Measurements from ENCODE around the gene B4GALT2.

B4GALT2 gene

GRCh38 chr1:43994071-43994470 lies 15.1 kb downstream of the B4GALT2 start:
- in situ Hi-C loops (cut with HindIII; ENCODE audit: low pct_ligation_motif_present, low pct_unique_long_range_greater_than_20kb, low sequenced_read_pairs), result no loop called here
- no peak for DNase-seq

- peak; percentile 36 for DNase-seq
- in situ Hi-C loops (cut with HindIII; ENCODE audit: low pct_ligation_motif_present, low pct_unique_long_range_greater_than_20kb, low sequenced_read_pairs), result no loop called here
These were observed 16.1 kb downstream of the B4GALT2 start for GRCh38 chr1:43994794-43995790.

DNA sequence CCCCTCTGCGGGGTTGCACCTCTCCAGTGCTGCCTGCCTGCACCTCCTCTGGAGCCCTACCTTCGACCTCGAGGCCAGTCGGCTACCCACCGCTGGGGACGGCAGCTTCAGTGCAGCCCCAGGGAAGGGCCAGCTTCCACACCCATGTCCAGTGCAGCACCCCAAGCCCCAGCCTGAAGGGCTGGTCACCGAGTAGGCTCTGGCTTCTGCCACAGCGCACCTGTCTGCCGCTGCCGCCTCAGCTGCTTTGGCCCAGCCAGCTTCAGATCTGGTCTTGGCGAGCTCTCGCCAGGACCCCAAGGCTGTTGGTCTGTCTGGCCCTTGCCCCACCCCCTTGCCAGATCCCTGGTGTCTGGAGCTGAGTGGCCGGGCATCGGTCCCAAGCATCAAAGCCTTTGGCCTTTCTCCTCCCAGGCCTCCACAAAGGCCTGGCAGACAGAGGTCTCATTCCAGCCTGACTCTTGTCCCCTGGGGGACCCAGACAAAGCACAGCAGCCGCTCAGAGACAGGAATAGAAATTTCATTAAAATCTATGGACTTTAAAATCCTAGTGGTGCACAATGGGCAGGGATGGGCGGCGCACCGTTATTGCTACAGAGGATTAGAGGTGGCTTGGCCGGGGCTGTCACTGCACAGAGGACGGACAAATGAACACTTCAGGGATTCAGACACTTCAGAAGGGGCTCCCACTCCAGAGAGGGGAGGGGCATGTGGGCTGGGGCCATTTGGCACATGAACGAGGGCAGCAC lies 17.1 kb downstream of the B4GALT2 start:
- in situ Hi-C loops (cut with HindIII; ENCODE audit: low pct_ligation_motif_present, low pct_unique_long_range_greater_than_20kb, low sequenced_read_pairs), result no loop called here
- DNase-seq, result no peak

DNA sequence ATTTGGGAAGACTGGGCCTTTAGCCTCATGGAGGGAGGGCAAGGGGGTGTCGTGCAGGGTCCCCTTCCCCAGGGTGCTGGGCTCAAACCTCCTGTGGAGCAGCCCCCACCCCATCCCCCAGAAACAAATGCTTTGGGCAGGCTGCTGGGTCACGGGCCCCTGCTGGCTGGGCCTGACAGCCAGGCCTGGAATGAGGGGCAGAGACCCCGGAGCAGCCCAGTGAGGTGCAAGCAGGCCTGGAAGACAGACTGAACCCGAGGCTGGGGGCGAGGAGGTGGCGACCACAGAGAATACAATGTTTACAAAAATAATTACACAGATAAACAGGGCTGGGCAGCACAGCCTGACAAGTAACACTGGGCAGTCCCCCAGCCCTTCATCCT lies 17.7 kb downstream of the B4GALT2 start:
- in situ Hi-C loops (cut with HindIII; ENCODE audit: low pct_ligation_motif_present, low pct_unique_long_range_greater_than_20kb, low sequenced_read_pairs), result no loop called here

DNA sequence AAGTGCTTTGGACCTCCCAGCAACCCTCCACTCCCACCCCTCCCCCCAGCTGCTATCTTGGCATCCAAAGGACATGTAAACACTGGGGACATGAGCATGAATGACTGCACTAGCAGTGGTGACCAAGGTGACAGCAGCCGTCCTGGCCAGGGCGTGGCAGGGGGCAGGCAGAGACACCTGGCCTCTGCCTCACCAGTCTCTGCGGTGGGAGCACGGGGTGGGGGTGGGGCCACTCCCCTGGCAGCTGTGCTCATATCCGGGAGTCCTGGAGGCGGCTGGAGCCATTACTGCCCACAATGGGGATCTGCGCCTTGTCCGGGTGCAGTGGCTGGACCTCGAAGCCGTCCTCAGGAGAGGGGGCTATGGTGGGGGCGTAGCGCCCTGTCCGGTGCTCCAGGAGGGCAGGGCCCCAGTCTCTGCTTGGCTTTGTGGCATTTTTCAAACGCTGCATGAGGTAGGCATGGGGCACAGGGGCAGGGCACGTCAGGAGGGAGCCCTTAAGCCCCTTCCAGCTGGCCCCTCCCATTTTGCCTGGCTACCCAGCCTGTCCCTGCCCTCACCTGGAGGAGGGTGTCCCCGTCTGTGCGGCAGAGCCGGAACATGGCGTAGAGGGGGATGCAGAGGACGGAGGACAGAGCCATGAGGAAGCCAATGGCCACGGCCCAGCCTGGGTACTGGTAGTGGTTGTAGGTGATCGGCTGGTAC lies 18.4 kb downstream of the B4GALT2 start:
- in situ Hi-C loops (cut with HindIII; ENCODE audit: low pct_ligation_motif_present, low pct_unique_long_range_greater_than_20kb, low sequenced_read_pairs), result no loop called here

More for the DNA sequence above, 17.7 kb downstream of the B4GALT2 start:
- no peak for DNase-seq

DNA sequence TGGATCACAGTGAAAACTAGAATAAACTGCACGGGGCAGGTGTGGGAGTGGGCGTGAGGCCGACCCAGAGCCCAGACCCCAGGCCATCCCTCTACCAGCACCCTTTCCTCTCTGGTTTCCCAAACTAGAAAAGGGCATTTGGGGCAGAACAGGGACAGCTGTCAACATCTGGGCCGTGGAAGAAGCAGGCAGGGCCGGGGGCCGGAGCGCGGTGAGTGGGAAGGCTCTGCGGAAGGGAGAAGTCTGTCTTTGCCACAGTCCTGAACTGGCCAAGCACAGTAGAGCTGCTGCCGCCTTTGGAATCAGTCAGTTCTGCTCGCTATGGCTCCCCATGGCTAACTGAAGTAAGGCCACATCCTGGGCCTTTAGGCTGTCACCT lies 19.0 kb downstream of the B4GALT2 start:
- DNase-seq, result no peak
- in situ Hi-C loops (cut with HindIII; ENCODE audit: low pct_ligation_motif_present, low pct_unique_long_range_greater_than_20kb, low sequenced_read_pairs), result no loop called here

More for the DNA sequence above, 18.4 kb downstream of the B4GALT2 start:
- no peak for DNase-seq

GRCh38 chr1:43999455-43999854 lies 20.4 kb downstream of the B4GALT2 start:
- DNase-seq, result no peak
- in situ Hi-C loops (cut with HindIII; ENCODE audit: low pct_ligation_motif_present, low pct_unique_long_range_greater_than_20kb, low sequenced_read_pairs), result no loop called here

GRCh38 chr1:44000122-44000665 lies 21.2 kb downstream of the B4GALT2 start:
- in situ Hi-C loops (cut with HindIII; ENCODE audit: low pct_ligation_motif_present, low pct_unique_long_range_greater_than_20kb, low sequenced_read_pairs), result no loop called here
- DNase-seq, result no peak

DNA sequence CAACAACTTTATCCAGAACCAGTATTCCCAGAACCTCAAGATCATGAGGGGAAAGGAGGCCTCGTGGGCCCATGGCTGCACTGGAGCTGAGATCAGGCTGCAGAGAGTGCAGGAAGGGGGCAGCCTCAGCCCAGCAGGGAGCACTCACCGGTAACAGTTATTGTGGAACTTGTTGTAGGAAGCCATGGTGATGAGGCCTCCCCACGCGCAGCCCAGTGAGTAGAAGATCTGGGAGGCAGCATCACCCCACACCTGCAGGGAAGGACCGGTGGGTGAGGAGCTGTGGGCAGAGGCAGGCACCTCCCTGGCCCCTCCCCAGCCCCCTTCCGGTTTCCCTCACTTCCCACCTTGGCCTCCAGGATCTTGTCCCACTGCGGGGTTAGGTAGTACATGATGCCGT lies 23.2 kb downstream of the B4GALT2 start:
- in situ Hi-C loops (cut with HindIII; ENCODE audit: low pct_ligation_motif_present, low pct_unique_long_range_greater_than_20kb, low sequenced_read_pairs), result no loop called here
- DNase-seq, result no peak

DNA sequence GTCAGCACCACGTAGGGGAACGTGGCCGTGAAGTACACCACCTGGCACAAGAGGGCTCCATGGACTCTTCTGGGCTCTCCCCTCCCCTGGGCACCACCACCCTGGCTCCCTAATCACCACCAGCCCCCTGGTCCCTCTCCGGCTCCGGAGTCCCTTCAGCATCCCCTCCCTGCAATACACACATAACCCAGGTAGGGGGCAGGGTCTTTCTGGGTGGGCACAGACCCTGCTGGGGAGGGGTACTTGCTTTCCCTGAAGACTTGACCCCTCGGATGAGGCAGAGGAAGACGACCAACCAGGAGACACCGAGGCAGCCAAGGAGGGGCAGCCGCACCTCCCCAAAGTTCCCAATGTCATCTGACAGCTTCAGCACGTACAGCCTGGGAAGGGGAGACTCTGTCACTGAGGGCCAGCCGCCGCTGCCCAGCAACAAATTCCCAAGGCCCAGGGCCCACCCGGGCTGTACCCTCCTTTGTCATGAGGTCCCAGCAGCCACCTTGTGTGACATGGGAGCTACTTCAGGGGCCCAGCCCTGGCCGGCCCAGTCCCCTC lies 23.7 kb downstream of the B4GALT2 start:
- in situ Hi-C loops (cut with HindIII; ENCODE audit: low pct_ligation_motif_present, low pct_unique_long_range_greater_than_20kb, low sequenced_read_pairs), result no loop called here
- DNase-seq, result no peak

DNA sequence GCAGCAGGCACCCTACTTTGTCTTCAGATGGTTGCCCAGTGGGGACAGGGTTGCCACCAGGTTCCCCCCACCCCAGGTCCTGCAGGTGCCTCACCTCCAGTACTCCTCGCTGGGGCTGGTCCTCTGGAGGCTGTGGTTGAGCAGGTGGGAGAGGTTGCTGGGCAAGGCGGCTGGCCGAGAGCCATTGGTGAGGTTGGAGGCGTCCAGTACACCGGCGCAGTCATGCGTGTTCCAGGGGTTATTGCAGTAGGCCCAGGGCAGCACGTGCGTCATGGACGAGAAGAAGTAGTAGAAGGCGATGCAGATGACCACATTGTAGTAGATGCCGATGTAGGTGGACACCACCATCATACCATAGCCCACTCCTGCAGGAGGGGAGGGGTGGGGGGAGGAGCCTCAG lies 29.2 kb downstream of the B4GALT2 start:
- in situ Hi-C loops (cut with HindIII; ENCODE audit: low pct_ligation_motif_present, low pct_unique_long_range_greater_than_20kb, low sequenced_read_pairs), result no loop called here
- no peak for DNase-seq

DNA sequence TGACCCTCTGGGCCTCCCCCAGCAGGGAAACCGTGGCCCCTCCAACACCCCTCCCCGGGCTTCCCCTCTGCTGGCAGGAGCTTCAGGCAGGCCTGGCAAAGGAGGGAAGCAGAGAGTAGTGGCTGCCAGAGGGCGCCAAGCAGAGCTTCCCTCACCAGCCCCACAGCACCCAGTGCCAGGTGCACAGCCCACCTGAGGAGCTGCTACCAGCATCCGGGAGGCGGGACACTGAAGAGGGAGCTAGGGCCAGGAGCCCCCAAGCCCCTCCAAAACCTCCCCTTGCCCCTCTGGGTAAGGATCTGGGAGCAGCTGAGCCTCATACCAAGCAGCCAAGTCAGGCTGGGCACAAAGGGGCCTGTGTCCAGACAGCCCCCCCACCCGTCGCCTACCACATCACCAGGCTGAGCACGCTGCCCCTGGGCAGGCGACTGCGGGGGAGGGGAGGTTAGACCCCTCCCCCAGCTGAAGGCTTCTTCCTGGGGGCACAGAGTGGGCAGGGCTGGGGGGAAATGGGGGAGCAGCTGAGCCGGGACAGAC lies 32.0 kb downstream of the B4GALT2 start:
- no peak for DNase-seq
- in situ Hi-C loops (cut with HindIII; ENCODE audit: low pct_ligation_motif_present, low pct_unique_long_range_greater_than_20kb, low sequenced_read_pairs), result no loop called here

- no peak for DNase-seq
- in situ Hi-C loops (cut with HindIII; ENCODE audit: low pct_ligation_motif_present, low pct_unique_long_range_greater_than_20kb, low sequenced_read_pairs), result no loop called here
These were observed 33.4 kb downstream of the B4GALT2 start for GRCh38 chr1:44012404-44012803.

DNA sequence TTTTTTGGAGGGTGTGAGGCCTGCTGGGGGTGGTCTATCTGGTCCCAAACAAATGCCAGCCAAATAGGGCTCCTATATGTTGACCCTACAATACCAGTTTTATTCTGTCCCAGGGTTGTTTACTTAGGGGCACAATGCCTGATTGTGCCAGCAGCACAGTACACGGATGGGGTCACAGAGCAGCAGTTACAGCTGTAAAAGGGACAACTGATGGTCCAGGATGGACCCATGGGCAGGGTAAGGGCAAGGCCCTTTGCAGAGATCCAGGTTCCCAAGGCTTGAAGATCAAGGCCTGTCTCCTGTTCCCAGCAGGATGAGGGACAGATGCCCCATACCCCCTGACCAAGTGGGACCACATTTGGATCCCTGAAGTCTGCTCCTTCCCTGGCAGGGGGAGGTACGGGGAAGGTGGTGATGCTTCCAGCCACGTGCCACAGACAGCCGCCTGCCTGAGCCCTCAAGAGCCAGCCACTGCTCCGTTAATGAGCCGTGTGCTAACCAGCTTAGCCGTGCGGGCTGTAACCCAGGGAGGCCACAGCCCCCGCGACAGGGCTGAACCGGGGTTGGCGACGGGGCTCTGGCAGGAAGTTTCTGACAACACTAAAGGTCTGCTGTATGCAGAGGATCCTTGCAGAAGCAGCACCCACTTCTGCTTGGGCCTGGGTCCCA lies 34.1 kb downstream of the B4GALT2 start:
- no peak for DNase-seq
- in situ Hi-C loops (cut with HindIII; ENCODE audit: low pct_ligation_motif_present, low pct_unique_long_range_greater_than_20kb, low sequenced_read_pairs), result no loop called here

DNA sequence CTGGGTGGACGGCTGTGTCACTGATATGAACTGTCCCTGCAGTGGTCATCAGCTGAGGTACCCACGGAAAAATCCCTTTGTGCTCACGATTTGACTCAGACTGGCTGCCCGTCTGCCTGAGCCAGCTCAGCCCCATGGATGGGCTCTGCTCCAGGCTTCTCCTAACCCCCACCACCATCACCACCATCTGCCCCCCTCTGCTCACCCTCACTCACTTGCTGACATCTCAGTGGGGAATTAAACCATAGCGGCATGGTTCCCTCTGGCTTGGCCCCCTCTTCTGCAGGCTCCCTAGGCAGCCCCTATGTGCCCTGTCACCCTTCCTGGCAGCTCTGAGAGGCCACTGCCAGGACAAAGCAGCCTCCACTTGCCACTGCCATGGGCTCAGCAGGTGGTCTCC lies 34.9 kb downstream of the B4GALT2 start:
- in situ Hi-C loops (cut with HindIII; ENCODE audit: low pct_ligation_motif_present, low pct_unique_long_range_greater_than_20kb, low sequenced_read_pairs), result no loop called here
- DNase-seq, result no peak

DNA sequence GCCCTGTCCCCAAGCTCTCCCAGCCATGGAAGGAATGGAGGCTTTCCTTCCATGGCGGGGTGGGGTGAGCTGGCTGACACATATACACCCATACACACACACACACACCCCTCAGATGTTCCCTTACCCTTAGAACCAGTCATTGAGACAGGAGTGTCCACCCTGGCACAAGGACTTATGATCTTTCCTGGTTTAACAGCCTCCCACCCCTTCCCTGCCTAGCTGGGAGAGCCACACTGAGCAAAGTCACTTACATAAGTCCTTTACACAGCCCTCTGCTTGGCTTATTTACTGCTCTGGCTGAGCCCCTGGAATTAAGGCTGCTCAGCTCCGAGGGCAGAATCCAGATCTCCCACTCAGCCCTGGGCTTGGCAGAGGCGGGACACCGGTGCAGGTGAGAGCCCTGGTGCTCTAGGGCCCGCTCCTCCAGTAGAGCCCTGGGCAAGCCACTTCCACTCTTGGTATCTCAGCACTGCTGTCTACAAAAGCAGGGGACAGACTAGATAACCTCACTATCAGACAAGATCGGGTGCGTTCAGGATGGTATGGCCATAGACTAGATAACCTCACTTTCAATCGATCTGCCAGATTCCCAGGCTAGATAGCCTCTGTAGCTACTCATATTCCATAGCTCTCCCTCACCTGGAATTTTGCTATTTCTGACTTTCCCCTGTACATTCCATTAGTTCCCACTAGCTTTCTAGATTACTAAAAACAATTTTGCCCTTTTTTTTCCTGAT lies 35.5 kb downstream of the B4GALT2 start:
- in situ Hi-C loops (cut with HindIII; ENCODE audit: low pct_ligation_motif_present, low pct_unique_long_range_greater_than_20kb, low sequenced_read_pairs), result no loop called here

DNA sequence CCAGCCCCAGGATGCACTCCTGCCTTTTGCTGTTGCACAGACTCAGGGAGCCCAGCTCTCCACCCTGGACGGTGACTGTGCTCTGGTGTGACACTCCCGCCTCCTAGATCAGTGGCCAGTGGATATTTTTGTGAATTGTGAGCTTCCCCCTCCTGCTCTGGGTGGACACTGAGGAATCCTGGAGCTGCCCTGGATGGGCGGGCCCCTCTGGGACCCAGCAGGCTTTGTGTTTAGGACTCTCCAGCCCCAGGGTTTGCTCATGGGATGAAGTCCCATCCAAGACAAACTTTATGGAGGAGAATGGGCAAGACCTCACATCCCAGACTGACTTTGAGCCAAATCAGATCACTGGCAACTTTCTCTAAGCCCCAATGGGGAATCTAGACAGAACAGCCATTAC lies 36.2 kb downstream of the B4GALT2 start:
- in situ Hi-C loops (cut with HindIII; ENCODE audit: low pct_ligation_motif_present, low pct_unique_long_range_greater_than_20kb, low sequenced_read_pairs), result no loop called here
- DNase-seq, result no peak

More for the DNA sequence above, 35.5 kb downstream of the B4GALT2 start:
- DNase-seq, result no peak
